ENCODE results near the gene S1PR5.

The S1PR5 gene

DNA sequence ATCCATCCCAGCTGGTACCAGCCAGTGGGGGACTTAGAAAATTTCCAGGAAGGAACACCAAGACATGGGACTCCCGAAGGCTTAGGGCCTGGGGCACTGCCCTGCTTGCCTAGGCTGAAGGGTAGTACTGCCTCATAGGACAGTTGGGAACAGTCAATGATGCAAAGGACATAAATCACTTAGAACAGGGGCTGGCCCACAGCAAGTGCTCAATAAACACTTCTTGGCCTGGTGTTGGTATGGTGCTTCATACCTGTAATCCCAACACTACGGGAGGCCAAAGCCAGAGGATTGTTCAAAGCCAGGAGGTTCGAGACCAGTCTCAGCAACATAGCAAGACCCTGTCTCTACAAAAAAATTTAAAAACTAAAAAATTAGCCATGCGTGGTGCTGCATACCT, 19.9 kb downstream of the S1PR5 start:
- no peak overlapping the region for H2AK5ac ChIP-seq (ENCODE audit: low read length, severe bottlenecking)
- H4K91ac ChIP-seq (ENCODE audit: low read length): no peak overlapping the region
- H3K4ac ChIP-seq (ENCODE audit: low read depth in 1 of 2, low read length in 2 of 2): no peak overlapping the region
- H3K9me3 ChIP-seq (ENCODE audit: control insufficient read depth, low read length): no peaks in the 10 kb centered on the region
- H3K4me3 ChIP-seq (ENCODE audit: insufficient read depth in 1 of 2, low read depth in 1 of 2, low read length in 2 of 2): no peak overlapping the region
- H3K23ac ChIP-seq (ENCODE audit: low read length in 2 of 2): no peak overlapping the region
- H3K14ac ChIP-seq (ENCODE audit: low read length in 2 of 2): no peak overlapping the region
- peaks cover 23% of the 10 kb centered on the region for H3K79me1 ChIP-seq (replicated peaks; ENCODE audit: low read length, poor library complexity, severe bottlenecking)
- no peak overlapping the region for H4K8ac ChIP-seq (ENCODE audit: low read length)
- H2AFZ ChIP-seq (ENCODE audit: low read depth, low read length): no peak overlapping the region
- H2BK5ac ChIP-seq (ENCODE audit: low read depth, low read length, poor library complexity, severe bottlenecking): no peak overlapping the region
- H3K4me2 ChIP-seq (ENCODE audit: low read length, poor library complexity, severe bottlenecking): no peak overlapping the region
- no peak overlapping the region for H2BK12ac ChIP-seq (ENCODE audit: low read length in 2 of 2)
- H2BK120ac ChIP-seq (ENCODE audit: low read depth, low read length): no peak overlapping the region
- no peaks in the 10 kb centered on the region for H3K27me3 ChIP-seq (ENCODE audit: control insufficient read depth in 1 of 2, insufficient read depth in 1 of 2, low read length in 2 of 2)
- H3K36me3 ChIP-seq (ENCODE audit: control insufficient read depth in 1 of 2, insufficient read depth in 2 of 2, low read depth in 1 of 2, low read length in 2 of 2): peaks cover 43 to 56% of the 10 kb centered on the region in 2 experiments
- H3K27ac ChIP-seq (ENCODE audit: low read length, poor library complexity, severe bottlenecking): no peak overlapping the region
- H2BK15ac ChIP-seq (ENCODE audit: low read depth, poor library complexity, severe bottlenecking): no peak overlapping the region
- H3K9ac ChIP-seq (ENCODE audit: low read length): no peak overlapping the region
- DNase-seq: no peak
- WGBS: 97% methylated on average over 4 of the region's 4 CpGs
- peaks cover 11% of the 10 kb centered on the region for H3K4me1 ChIP-seq (ENCODE audit: control insufficient read depth, insufficient read depth, low read depth, low read length)
- no peak overlapping the region for H3K18ac ChIP-seq (ENCODE audit: low read depth in 1 of 2, low read length in 2 of 2)

DNA sequence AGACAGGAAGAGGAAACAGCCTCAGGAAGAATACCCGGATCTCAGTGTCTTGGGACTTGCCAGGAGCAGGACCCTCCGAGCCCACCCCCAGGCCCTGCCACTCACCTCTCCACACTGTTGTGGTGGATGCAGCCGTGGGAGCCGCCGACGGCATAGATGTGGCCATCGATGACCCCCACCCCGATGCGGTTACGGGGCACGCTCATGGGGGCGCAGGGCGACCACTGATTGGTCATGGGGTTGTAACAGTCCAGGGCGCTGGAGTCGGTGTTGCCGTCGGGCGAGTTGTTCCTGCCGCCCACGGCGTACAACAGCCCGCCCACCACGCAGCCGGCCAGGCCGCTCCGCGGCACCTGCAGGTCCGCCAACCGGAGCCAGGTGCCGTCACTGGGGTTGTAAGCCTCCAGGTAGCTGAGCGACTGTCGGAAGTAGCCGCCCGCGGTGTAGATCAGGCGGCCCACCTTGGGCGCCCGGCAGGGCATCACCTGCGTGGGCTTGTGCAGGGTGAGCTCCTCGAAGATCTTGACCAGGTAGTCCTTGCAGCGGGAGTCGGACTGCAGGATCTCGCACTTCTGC, 25.7 kb downstream of the S1PR5 start:
- no peak overlapping the region for H3K27ac ChIP-seq (ENCODE audit: low read length, poor library complexity, severe bottlenecking)

DNA sequence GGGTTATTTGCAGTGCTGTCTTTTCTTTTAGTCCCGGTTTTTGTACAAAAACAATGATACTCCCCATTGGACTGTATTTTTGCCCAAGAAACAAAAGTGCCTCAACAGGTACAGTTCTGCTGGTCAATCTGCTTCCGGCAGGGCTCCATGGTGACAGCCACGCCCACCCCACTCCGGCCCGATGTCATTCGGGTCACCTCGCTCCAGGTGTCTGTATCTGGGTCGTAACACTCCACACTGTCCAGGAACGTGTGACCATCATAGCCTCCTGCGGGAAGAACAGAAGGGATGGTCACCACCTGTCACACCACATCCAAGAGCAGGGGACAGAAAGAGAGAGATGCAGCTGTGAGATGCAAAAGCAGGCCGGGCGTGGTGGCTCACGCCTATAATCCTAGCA, 30.7 kb downstream of the S1PR5 start:
- H3K4me2 ChIP-seq (ENCODE audit: low read length, poor library complexity, severe bottlenecking): peak overlapping the region; percentile 43

More for the DNA sequence above, 25.7 kb downstream of the S1PR5 start:
- H3K4ac ChIP-seq (ENCODE audit: low read depth in 1 of 2, low read length in 2 of 2): no peak overlapping the region
- no peak overlapping the region for H4K91ac ChIP-seq (ENCODE audit: low read length)
- no peak overlapping the region for H3K4me3 ChIP-seq (ENCODE audit: insufficient read depth in 1 of 2, low read depth in 1 of 2, low read length in 2 of 2)
- H4K8ac ChIP-seq (ENCODE audit: low read length): no peak overlapping the region
- no peak overlapping the region for H2BK15ac ChIP-seq (ENCODE audit: low read depth, poor library complexity, severe bottlenecking)
- no peak overlapping the region for H3K9ac ChIP-seq (ENCODE audit: low read length)
- H2BK120ac ChIP-seq (ENCODE audit: low read depth, low read length): no peak overlapping the region
- no peaks in the 10 kb centered on the region for H3K9me3 ChIP-seq (ENCODE audit: control insufficient read depth, low read length)
- H3K14ac ChIP-seq (ENCODE audit: low read length in 2 of 2): no peak overlapping the region
- H3K4me2 ChIP-seq (ENCODE audit: low read length, poor library complexity, severe bottlenecking): no peak overlapping the region
- no peak overlapping the region for H3K23ac ChIP-seq (ENCODE audit: low read length in 2 of 2)
- no peak for DNase-seq
- H3K79me1 ChIP-seq (replicated peaks; ENCODE audit: low read length, poor library complexity, severe bottlenecking): peaks cover 31% of the 10 kb centered on the region
- no peak overlapping the region for H2BK5ac ChIP-seq (ENCODE audit: low read depth, low read length, poor library complexity, severe bottlenecking)
- H3K27me3 ChIP-seq (ENCODE audit: control insufficient read depth in 1 of 2, insufficient read depth in 1 of 2, low read length in 2 of 2): no peaks in the 10 kb centered on the region
- peaks cover 56 to 79% of the 10 kb centered on the region in 2 experiments for H3K36me3 ChIP-seq (ENCODE audit: control insufficient read depth in 1 of 2, insufficient read depth in 2 of 2, low read depth in 1 of 2, low read length in 2 of 2)
- no peak overlapping the region for H3K18ac ChIP-seq (ENCODE audit: low read depth in 1 of 2, low read length in 2 of 2)
- no peak overlapping the region for H2AK5ac ChIP-seq (ENCODE audit: low read length, severe bottlenecking)
- peaks cover 5% of the 10 kb centered on the region for H3K4me1 ChIP-seq (ENCODE audit: control insufficient read depth, insufficient read depth, low read depth, low read length)
- WGBS: 97% methylated on average over 43 of the region's 43 CpGs
- H2BK12ac ChIP-seq (ENCODE audit: low read length in 2 of 2): no peak overlapping the region
- no peak overlapping the region for H2AFZ ChIP-seq (ENCODE audit: low read depth, low read length)

DNA sequence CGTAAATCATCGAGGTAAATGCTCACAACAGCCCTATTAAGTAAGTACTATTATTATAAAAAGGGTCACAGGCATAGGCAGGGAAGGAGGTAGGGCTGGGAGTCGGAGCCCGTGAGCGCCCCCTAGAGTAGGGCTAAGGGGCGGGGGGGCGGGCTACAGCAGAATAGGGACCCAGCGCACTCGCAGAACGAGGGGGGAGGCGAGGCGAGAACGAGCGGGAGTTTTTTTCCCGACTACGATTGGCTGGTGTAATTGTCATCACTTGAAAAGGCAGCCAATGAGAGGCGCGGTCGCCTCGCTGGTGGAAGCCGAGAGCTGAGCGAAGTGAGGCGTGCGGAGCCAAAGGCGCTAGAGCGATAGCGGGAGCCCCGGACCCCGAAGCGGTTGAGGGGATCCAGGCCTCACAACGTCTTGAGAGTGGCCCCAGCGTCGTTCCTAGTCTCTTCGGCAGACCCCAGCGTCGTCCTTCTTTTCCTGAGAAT, 38.3 kb downstream of the S1PR5 start:
- Histone ChIP-seq H3K4ac (ENCODE audit: low read depth in 1 of 2, low read length in 2 of 2) (no peak overlapping the region), H2AK5ac (ENCODE audit: low read length, severe bottlenecking) (no peak overlapping the region), H2BK15ac (ENCODE audit: low read depth, poor library complexity, severe bottlenecking) (no peak overlapping the region), H2BK12ac (ENCODE audit: low read length in 2 of 2) (no peak overlapping the region), H3K4me3 (ENCODE audit: insufficient read depth in 1 of 2, low read depth in 1 of 2, low read length in 2 of 2) (peak overlapping the region in 1 of 2 experiments; percentile 78), H3K4me2 (ENCODE audit: low read length, poor library complexity, severe bottlenecking) (peak overlapping the region; percentile 1), H3K14ac (ENCODE audit: low read length in 2 of 2) (no peak overlapping the region), H2AFZ (ENCODE audit: low read depth, low read length) (no peak overlapping the region), H3K9me3 (ENCODE audit: control insufficient read depth, low read length) (no peaks in the 10 kb centered on the region), H4K91ac (ENCODE audit: low read length) (no peak overlapping the region), H3K18ac (ENCODE audit: low read depth in 1 of 2, low read length in 2 of 2) (no peak overlapping the region), H3K79me1 (replicated peaks; ENCODE audit: low read length, poor library complexity, severe bottlenecking) (no peaks in the 10 kb centered on the region), H3K9ac (ENCODE audit: low read length) (peak overlapping the region; percentile 91), H3K27ac (ENCODE audit: low read length, poor library complexity, severe bottlenecking) (no peak overlapping the region), H3K4me1 (ENCODE audit: control insufficient read depth, insufficient read depth, low read depth, low read length) (peaks cover 6% of the 10 kb centered on the region), H2BK5ac (ENCODE audit: low read depth, low read length, poor library complexity, severe bottlenecking) (no peak overlapping the region), H3K23ac (ENCODE audit: low read length in 2 of 2) (no peak overlapping the region), H2BK120ac (ENCODE audit: low read depth, low read length) (no peak overlapping the region), H3K36me3 (ENCODE audit: control insufficient read depth in 1 of 2, insufficient read depth in 2 of 2, low read depth in 1 of 2, low read length in 2 of 2) (peaks cover 2 to 5% of the 10 kb centered on the region in 2 experiments), H3K27me3 (ENCODE audit: control insufficient read depth in 1 of 2, insufficient read depth in 1 of 2, low read length in 2 of 2) (no peaks in the 10 kb centered on the region), H4K8ac (ENCODE audit: low read length) (no peak overlapping the region)
- WGBS: 7% methylated on average over 32 of the region's 36 CpGs
- peak; percentile 84 for DNase-seq

More for the DNA sequence above, 30.7 kb downstream of the S1PR5 start:
- 93% methylated on average over 12 of the region's 13 CpGs for WGBS
- Histone ChIP-seq H3K18ac (ENCODE audit: low read depth in 1 of 2, low read length in 2 of 2) (no peak overlapping the region), H3K9ac (ENCODE audit: low read length) (no peak overlapping the region), H2BK120ac (ENCODE audit: low read depth, low read length) (no peak overlapping the region), H3K4me1 (ENCODE audit: control insufficient read depth, insufficient read depth, low read depth, low read length) (peaks cover 12% of the 10 kb centered on the region), H3K79me1 (replicated peaks; ENCODE audit: low read length, poor library complexity, severe bottlenecking) (peaks cover 19% of the 10 kb centered on the region), H3K27me3 (ENCODE audit: control insufficient read depth in 1 of 2, insufficient read depth in 1 of 2, low read length in 2 of 2) (no peaks in the 10 kb centered on the region), H3K4ac (ENCODE audit: low read depth in 1 of 2, low read length in 2 of 2) (no peak overlapping the region), H2BK15ac (ENCODE audit: low read depth, poor library complexity, severe bottlenecking) (no peak overlapping the region), H3K27ac (ENCODE audit: low read length, poor library complexity, severe bottlenecking) (peak overlapping the region; percentile 85), H3K23ac (ENCODE audit: low read length in 2 of 2) (no peak overlapping the region), H3K36me3 (ENCODE audit: control insufficient read depth in 1 of 2, insufficient read depth in 2 of 2, low read depth in 1 of 2, low read length in 2 of 2) (peaks cover 53 to 59% of the 10 kb centered on the region in 2 experiments), H3K4me3 (ENCODE audit: insufficient read depth in 1 of 2, low read depth in 1 of 2, low read length in 2 of 2) (no peak overlapping the region), H2BK12ac (ENCODE audit: low read length in 2 of 2) (no peak overlapping the region), H4K8ac (ENCODE audit: low read length) (no peak overlapping the region), H2BK5ac (ENCODE audit: low read depth, low read length, poor library complexity, severe bottlenecking) (peak overlapping the region; percentile 57), H3K9me3 (ENCODE audit: control insufficient read depth, low read length) (no peaks in the 10 kb centered on the region), H3K14ac (ENCODE audit: low read length in 2 of 2) (no peak overlapping the region), H4K91ac (ENCODE audit: low read length) (no peak overlapping the region), H2AK5ac (ENCODE audit: low read length, severe bottlenecking) (peak overlapping the region; percentile 1), H2AFZ (ENCODE audit: low read depth, low read length) (no peak overlapping the region)
- DNase-seq: no peak
